SH-SY5Y (cell line): Measurements from ENCODE around the gene BAZ2B.

Experiments used
- GATA2 ChIP-seq: IDR thresholded peaks from 2 replicates; pipeline ENCODE4 v1.6.1; 2011; ENCODE audit warnings: mild to moderate bottlenecking, low read depth, low read length
- GATA3 ChIP-seq: IDR thresholded peaks from 2 replicates; pipeline ENCODE4 v1.6.1; 2011; ENCODE audit warnings: low read depth, mild to moderate bottlenecking, low read length, moderate library complexity

GRCh38 chr2:159526433-159526832 is 89.9 kb downstream of the BAZ2B start:
- TF ChIP-seq GATA2 (no peak), GATA3 (no peak)
